ENCODE data around the gene RHOBTB1. TPM values are rescaled to one million over a fixed set of nuclear protein-coding genes. Genes with fewer than 3 reads are reported as not detected.
A peak's percentile ranks its signal among the peaks of the same experiment; 100 is the strongest.

Gene RHOBTB1
- total and polyA plus RNA-seq, 2 donors (not counting 1 experiment from before 2014, with no cell fraction given): 19.8 to 42.6 TPM

GRCh38 chr10:60963441-60964256 lies 19.7 kb upstream of the RHOBTB1 start:
- Histone ChIP-seq H3K36me3 (ENCODE audit: control insufficient read depth, insufficient read depth, low read length) (no peaks in the 10 kb centered on the region), H3K27me3 (ENCODE audit: control insufficient read depth, insufficient read depth, low read length) (no peaks in the 10 kb centered on the region), H3K9me3 (ENCODE audit: control insufficient read depth, insufficient read depth, low read depth, low read length) (no peaks in the 10 kb centered on the region), H3K79me2 (ENCODE audit: control insufficient read depth, insufficient read depth, low read length) (no peaks in the 10 kb centered on the region), H3K4me3 (replicated peaks in 1 of 4; ENCODE audit: control extremely low read depth in 1 of 4, insufficient read depth in 1 of 4, low read depth in 3 of 4, low read length in 4 of 4) (no peak overlapping the region), H3K4me1 (ENCODE audit: control insufficient read depth, extremely low read depth, insufficient read depth, low read length) (peaks cover 22% of the 10 kb centered on the region), H4K20me1 (ENCODE audit: control insufficient read depth, extremely low read depth, insufficient read depth, low read length) (no peaks in the 10 kb centered on the region), H2AFZ (ENCODE audit: low read length) (no peak overlapping the region), H3K27ac (ENCODE audit: insufficient read depth, low read length) (peak overlapping the region; percentile 3), H3K4me2 (ENCODE audit: extremely low read depth, insufficient read depth, low read length) (peak overlapping the region; percentile 4), H3K9ac (ENCODE audit: insufficient read depth, low read length) (no peak overlapping the region)
- peak; percentile 39 to 90 for DNase-seq (ENCODE audit: low read depth in 2 of 2)
- TF ChIP-seq CTCF (conservative IDR thresholded peaks at IDR 0.05 in 1 of 2, IDR thresholded peaks at IDR 0.05 in 1 of 2; ENCODE audit: low read depth in 1 of 2, low read length in 2 of 2) (no peak), EZH2 (IDR thresholded peaks at IDR 0.05; ENCODE audit: low read length, missing control alignments) (no peak)

DNA sequence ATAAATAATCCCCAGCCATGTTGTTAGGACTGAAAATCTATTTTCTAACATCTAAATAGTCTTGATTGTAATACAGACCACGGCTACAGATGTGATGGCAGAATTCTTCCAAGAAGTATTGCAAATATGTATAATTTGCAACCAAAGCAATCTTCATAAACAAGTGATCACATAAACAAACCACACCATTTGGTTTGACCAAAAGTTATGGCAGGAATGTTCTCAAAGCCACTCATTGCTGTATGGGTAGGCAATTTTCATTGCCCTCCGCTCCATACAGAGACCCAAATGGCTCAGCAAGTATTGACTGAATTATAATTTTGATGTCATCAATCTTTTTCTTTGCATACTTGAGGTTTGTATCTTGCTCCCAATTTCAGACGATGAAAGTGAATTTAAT lies 19.0 kb upstream of the RHOBTB1 start:
- Histone ChIP-seq H3K9ac (ENCODE audit: insufficient read depth, low read length) (no peak overlapping the region), H3K79me2 (ENCODE audit: control insufficient read depth, insufficient read depth, low read length) (no peaks in the 10 kb centered on the region), H2AFZ (ENCODE audit: low read length) (no peak overlapping the region), H3K4me3 (replicated peaks in 1 of 4; ENCODE audit: control extremely low read depth in 1 of 4, insufficient read depth in 1 of 4, low read depth in 3 of 4, low read length in 4 of 4) (no peak overlapping the region), H3K27me3 (ENCODE audit: control insufficient read depth, insufficient read depth, low read length) (no peaks in the 10 kb centered on the region), H3K4me1 (ENCODE audit: control insufficient read depth, extremely low read depth, insufficient read depth, low read length) (peaks cover 22% of the 10 kb centered on the region), H3K9me3 (ENCODE audit: control insufficient read depth, insufficient read depth, low read depth, low read length) (no peaks in the 10 kb centered on the region), H3K27ac (ENCODE audit: insufficient read depth, low read length) (no peak overlapping the region), H4K20me1 (ENCODE audit: control insufficient read depth, extremely low read depth, insufficient read depth, low read length) (no peaks in the 10 kb centered on the region), H3K36me3 (ENCODE audit: control insufficient read depth, insufficient read depth, low read length) (no peaks in the 10 kb centered on the region), H3K4me2 (ENCODE audit: extremely low read depth, insufficient read depth, low read length) (no peak overlapping the region)
- DNase-seq (ENCODE audit: low read depth in 2 of 2): peak; percentile 45 to 84
- TF ChIP-seq EZH2 (IDR thresholded peaks at IDR 0.05; ENCODE audit: low read length, missing control alignments) (no peak), CTCF (conservative IDR thresholded peaks at IDR 0.05 in 1 of 2, IDR thresholded peaks at IDR 0.05 in 1 of 2; ENCODE audit: low read depth in 1 of 2, low read length in 2 of 2) (no peak)

DNA sequence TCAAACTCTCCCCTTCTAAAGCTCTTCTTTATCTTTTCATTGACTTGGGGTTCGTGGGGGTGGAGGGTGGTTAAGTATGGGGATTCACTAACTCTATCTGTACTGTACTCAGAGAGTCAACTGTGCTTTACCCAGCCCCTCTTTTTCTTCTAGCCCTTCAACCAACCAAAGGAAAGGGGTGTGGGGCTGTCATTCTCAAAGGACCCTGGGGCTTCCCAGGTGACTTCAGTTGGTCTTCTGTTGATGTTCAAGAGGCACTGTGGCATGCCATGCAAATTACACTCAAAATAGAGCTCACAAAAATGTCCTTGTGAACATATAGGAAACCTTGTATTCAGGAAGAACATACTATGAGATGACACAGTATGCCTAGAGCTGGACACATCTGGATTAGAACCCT lies 16.9 kb upstream of the RHOBTB1 start:
- no peak overlapping the region for H3K9ac ChIP-seq (ENCODE audit: insufficient read depth, low read length)
- no peaks in the 10 kb centered on the region for H3K9me3 ChIP-seq (ENCODE audit: control insufficient read depth, insufficient read depth, low read depth, low read length)
- no peak for TF ChIP-seq EZH2 (IDR thresholded peaks at IDR 0.05; ENCODE audit: low read length, missing control alignments)
- no peak for TF ChIP-seq CTCF (conservative IDR thresholded peaks at IDR 0.05 in 1 of 2, IDR thresholded peaks at IDR 0.05 in 1 of 2; ENCODE audit: low read depth in 1 of 2, low read length in 2 of 2)
- no peak overlapping the region for H3K4me3 ChIP-seq (replicated peaks in 1 of 4; ENCODE audit: control extremely low read depth in 1 of 4, insufficient read depth in 1 of 4, low read depth in 3 of 4, low read length in 4 of 4)
- H3K79me2 ChIP-seq (ENCODE audit: control insufficient read depth, insufficient read depth, low read length): no peaks in the 10 kb centered on the region
- no peaks in the 10 kb centered on the region for H3K36me3 ChIP-seq (ENCODE audit: control insufficient read depth, insufficient read depth, low read length)
- H3K4me2 ChIP-seq (ENCODE audit: extremely low read depth, insufficient read depth, low read length): no peak overlapping the region
- no peak for DNase-seq (ENCODE audit: low read depth in 2 of 2)
- no peaks in the 10 kb centered on the region for H4K20me1 ChIP-seq (ENCODE audit: control insufficient read depth, extremely low read depth, insufficient read depth, low read length)
- H3K4me1 ChIP-seq (ENCODE audit: control insufficient read depth, extremely low read depth, insufficient read depth, low read length): peaks cover 25% of the 10 kb centered on the region
- H3K27me3 ChIP-seq (ENCODE audit: control insufficient read depth, insufficient read depth, low read length): no peaks in the 10 kb centered on the region
- H3K27ac ChIP-seq (ENCODE audit: insufficient read depth, low read length): no peak overlapping the region
- no peak overlapping the region for H2AFZ ChIP-seq (ENCODE audit: low read length)
